Spleen (tissue), 11 donors: ENCODE results near the gene BOD1L1. TPM values are rescaled to one million over a fixed set of nuclear protein-coding genes. Genes with fewer than 3 reads are reported as not detected.

ENCODE experiments used
- DNase-seq: peaks from one replicate; pipeline ENCODE4 v3.0.0-alpha.2; 2020
- H3K27ac ChIP-seq, 8 donors: fragments of 200-600 bp; sonication (generic) in 7 of 8; 1 replicate in 4 of 8; 2 replicates in 4 of 8; pipeline versions ENCODE4 v1.5.0 to v1.8.0; 2016 to 2021; ENCODE audit warnings: inconsistent platforms in 4 of 8, mild to moderate bottlenecking in 4 of 8, moderate library complexity in 1 of 8
- H3K27me3 ChIP-seq, 7 donors: fragments of 200-600 bp; sonication (generic) in 6 of 7; replicated peaks in 1 of 7; 1 replicate in 4 of 7; 2 replicates in 3 of 7; pipeline versions ENCODE4 v1.5.0 to v1.8.0; 2016 to 2021; ENCODE audit warnings: inconsistent platforms in 3 of 7, mild to moderate bottlenecking in 1 of 7
- H3K36me3 ChIP-seq, 6 donors: fragments of 200-600 bp; sonication (generic) in 5 of 6; 1 replicate in 4 of 6; 2 replicates in 2 of 6; pipeline versions ENCODE4 v1.5.0 to v1.8.0; 2016 to 2021; ENCODE audit warnings: inconsistent platforms in 2 of 6
- H3K4me1 ChIP-seq, 6 donors: fragments of 200-600 bp; sonication (generic) in 5 of 6; 1 replicate in 3 of 6; 2 replicates in 3 of 6; pipeline versions ENCODE4 v1.5.0 to v1.8.0; 2016 to 2021; ENCODE audit warnings: inconsistent platforms in 3 of 6
- H3K4me3 ChIP-seq, 8 donors: fragments of 200-600 bp; sonication (generic) in 7 of 8; 1 replicate in 4 of 8; 2 replicates in 4 of 8; pipeline versions ENCODE4 v1.5.0 to v1.8.0; 2016 to 2021; ENCODE audit warnings: inconsistent platforms in 4 of 8, mild to moderate bottlenecking in 4 of 8, moderate library complexity in 2 of 8
- H3K9me3 ChIP-seq, 8 donors: fragments of 200-600 bp; sonication (generic) in 7 of 8; 1 replicate in 4 of 8; 2 replicates in 4 of 8; pipeline versions ENCODE4 v1.5.0 to v1.8.0; 2016 to 2021; ENCODE audit warnings: inconsistent platforms in 4 of 8
- POLR2A ChIP-seq, 3 donors: fragments of 450-650 bp; IDR thresholded peaks; one replicate each; pipeline ENCODE4 v1.5.1; 2017; ENCODE audit warnings: antibody characterized with exemption in 3 of 3, mild to moderate bottlenecking in 1 of 3
- POLR2AphosphoS5 ChIP-seq, 3 donors: sonication (generic); formaldehyde crosslinking; IDR thresholded peaks; one replicate each; pipeline ENCODE4 v1.5.1; 2017; ENCODE audit warnings: antibody characterized with exemption in 3 of 3
- WGBS, 5 donors: extraction: QIAGEN DNeasy Blood & Tissue Kit in 3 of 5; methylation state at CpG; one replicate each; pipeline versions ENCODE4 v1.1.5 to v1.1.7; 2013 to 2018; 5-methylcytosine and 5-hydroxymethylcytosine counted together
- intact Hi-C: fragments of 100-400 bp; cut with DNase I; formaldehyde crosslinking; loops from one replicate; pipeline ENCODE4 v1.15.0; 2023; ENCODE audit warnings: low total_unique reads
- polyA plus RNA-seq, 3 donors: library from polyadenylated mRNA; stranded (reverse); fragments of 200-250 nt; gene quantifications; one replicate each; pipeline ENCODE4 v1.2.1, GENCODE V29; 2013
- total RNA-seq, 7 donors: library from RNA; depleted of rRNA in 3 of 7; stranded (reverse); fragments of >200 nt in 3 of 7; fragmentation: NEBNext Ultra II Directional in 4 of 7; extraction: Animal tissue kit (Norgen Biotek cat#: 25700) in 4 of 7; gene quantifications; one replicate each; pipeline versions ENCODE4 v1.1.0 to v1.2.1, GENCODE V29; 2016 to 2021
- TF ChIP-seq, protein P1 (sequence below), 11 experiments: fragments of 200-600 bp in 7 of 11; fragments of 450-650 bp in 4 of 11; sonication (generic) in 4 of 11; IDR thresholded peaks in 8 of 11; conservative IDR thresholded peaks in 3 of 11; 1 replicate in 7 of 11; 2 replicates in 4 of 11; pipeline versions ENCODE4 v1.4.0 to v1.8.0; 2016 to 2021; ENCODE audit warnings: antibody characterized with exemption in 11 of 11, inconsistent platforms in 4 of 11, mild to moderate bottlenecking in 1 of 11
- donor health status: healthy with polysubstance abuse.
- donor health status: DM: no; HTN: no; CAD: no; lungs with moderate emphysema.
- donor health status: DM: no; HTN: no; CAD: no.
- donor health status: Bipolar disorder and iron deficiency.
- donor health status: healthy.
- donor health status: DM: no; HTN: no; CAD: no.
- donor health status: DM: yes; HTN: yes; CAD: no.

Gene BOD1L1
- total and polyA plus RNA-seq, 10 donors: 16.2 to 83.3 (median 69.4) TPM

DNA sequence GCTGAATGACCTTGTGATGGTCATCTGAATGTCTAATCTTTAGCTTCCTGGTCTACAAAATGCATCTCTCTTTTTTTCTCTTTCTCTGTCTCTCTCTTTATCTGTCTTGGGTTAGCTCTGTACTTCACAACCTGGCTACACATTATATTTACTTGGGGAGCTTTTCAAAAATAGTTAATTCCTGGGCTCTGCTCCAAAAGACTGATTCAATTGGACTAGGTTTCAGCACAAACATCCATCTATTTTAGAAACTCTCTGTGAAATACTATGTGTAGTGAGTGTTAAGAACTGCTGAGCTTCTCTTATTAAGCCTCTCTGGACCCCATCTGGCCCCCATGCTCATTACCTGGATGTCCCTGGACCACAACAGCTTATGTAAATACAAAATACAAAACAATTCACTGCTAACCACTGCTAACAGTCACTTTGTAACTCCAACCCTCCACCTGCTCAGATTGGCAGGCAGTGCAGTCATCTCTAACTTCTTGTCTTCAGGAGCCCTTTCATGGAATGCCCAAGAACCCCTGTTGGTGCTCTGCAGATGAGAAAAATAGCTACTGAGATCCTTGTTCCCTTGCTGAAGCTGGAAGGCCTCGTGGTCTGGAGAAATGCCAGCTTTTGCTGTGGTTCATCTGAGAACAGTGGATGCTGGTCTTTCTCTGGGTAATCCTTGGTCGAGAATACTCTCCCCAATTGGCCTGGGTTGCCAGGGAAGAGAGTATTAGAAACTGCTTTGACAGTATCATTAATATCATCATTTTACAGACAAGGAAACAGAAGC lies 14.8 kb upstream of the BOD1L1 start:
- H3K4me3 ChIP-seq: no peak overlapping the region
- no peak for DNase-seq
- H3K4me1 ChIP-seq: peaks cover 0 to 4% (median 0%) of the 10 kb centered on the region in 6 donors
- peaks cover 0 to 26% (median 0%) of the 10 kb centered on the region in 7 donors for H3K27me3 ChIP-seq
- no peak overlapping the region for H3K27ac ChIP-seq
- intact Hi-C loops: no loop called here
- TF ChIP-seq, protein P1, sequence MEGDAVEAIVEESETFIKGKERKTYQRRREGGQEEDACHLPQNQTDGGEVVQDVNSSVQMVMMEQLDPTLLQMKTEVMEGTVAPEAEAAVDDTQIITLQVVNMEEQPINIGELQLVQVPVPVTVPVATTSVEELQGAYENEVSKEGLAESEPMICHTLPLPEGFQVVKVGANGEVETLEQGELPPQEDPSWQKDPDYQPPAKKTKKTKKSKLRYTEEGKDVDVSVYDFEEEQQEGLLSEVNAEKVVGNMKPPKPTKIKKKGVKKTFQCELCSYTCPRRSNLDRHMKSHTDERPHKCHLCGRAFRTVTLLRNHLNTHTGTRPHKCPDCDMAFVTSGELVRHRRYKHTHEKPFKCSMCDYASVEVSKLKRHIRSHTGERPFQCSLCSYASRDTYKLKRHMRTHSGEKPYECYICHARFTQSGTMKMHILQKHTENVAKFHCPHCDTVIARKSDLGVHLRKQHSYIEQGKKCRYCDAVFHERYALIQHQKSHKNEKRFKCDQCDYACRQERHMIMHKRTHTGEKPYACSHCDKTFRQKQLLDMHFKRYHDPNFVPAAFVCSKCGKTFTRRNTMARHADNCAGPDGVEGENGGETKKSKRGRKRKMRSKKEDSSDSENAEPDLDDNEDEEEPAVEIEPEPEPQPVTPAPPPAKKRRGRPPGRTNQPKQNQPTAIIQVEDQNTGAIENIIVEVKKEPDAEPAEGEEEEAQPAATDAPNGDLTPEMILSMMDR (IDR thresholded peaks at IDR 0.05 in 8 of 11, conservative IDR thresholded peaks at IDR 0.05 in 3 of 11): no peak
- TF ChIP-seq POLR2AphosphoS5 (IDR thresholded peaks at IDR 0.05) (no peak), POLR2A (IDR thresholded peaks at IDR 0.05) (no peak)
- H3K9me3 ChIP-seq: no peaks in the 10 kb centered on the region
- WGBS, 5 donors: 9 to 34% (median 15%) methylated on average over 2 of the region's 2 CpGs
- H3K36me3 ChIP-seq: no peaks in the 10 kb centered on the region

DNA sequence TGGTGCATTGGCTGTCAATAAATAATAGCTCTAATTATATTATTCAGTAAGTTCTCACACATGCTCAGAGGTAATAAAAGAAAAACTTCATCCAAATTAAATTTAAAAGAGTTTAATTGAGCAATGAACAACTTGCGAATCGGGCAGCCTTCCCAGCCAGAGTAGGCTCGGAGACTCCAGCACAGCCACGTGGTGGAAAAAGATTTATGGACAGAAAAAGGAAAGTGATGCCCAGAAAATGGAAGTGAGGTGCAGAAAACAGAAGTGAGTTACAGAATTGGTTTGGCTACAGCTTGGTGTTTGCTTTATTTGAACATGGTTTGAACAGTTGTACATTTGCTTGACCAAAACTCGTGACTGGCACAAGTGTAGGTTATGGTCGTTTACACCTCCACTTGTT lies 13.6 kb upstream of the BOD1L1 start:
- Histone ChIP-seq H3K27me3 (peaks cover 0 to 26% (median 0%) of the 10 kb centered on the region in 7 donors), H3K36me3 (no peaks in the 10 kb centered on the region), H3K4me1 (no peaks in the 10 kb centered on the region), H3K27ac (no peak overlapping the region), H3K9me3 (no peaks in the 10 kb centered on the region), H3K4me3 (no peak overlapping the region)
- 32 to 49% (median 41%) methylated on average over 6 of the region's 6 CpGs for WGBS, 5 donors
- no peak for TF ChIP-seq POLR2AphosphoS5 (IDR thresholded peaks at IDR 0.05)
- TF ChIP-seq, protein P1 (IDR thresholded peaks at IDR 0.05 in 8 of 11, conservative IDR thresholded peaks at IDR 0.05 in 3 of 11): no peak
- no peak for TF ChIP-seq POLR2A (IDR thresholded peaks at IDR 0.05)
- DNase-seq: no peak
- intact Hi-C loops: no loop called here

DNA sequence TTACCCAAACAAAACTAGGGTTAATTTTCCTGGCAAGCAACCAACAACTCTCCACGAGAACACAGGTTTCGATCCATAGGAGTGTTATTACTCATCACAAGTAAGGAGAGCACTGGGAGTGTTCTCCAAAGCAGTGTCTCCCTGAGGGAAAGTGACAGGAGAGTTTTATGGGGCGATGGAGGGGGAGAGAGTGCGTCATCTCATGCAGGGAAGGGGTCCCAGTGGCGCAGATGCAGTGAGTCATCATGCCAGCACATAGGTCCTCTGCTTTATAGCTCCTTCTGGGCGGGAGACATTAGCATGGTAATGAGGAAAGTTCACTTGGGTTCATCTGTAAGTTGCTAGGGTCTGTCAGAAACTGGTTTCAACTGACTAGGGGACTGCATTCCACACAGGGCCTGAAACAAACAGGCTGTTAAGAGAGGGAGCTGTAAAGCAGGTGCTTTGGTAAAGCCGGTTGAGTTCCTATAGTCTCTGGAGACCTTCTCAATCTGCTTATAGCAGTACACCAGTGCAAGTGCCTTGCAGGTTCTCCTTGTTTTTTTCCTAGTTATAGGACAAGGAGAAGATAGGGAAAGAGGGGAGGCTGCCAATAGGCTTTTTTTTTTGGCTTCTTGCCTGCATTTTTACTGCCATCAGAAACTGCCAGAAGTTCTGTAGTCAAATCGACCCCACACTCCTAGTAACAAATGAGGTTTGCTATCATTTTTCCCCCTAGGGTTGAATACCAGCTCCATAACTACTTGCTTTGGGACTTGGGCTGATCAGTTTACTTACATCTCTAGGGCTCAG lies 12.8 kb upstream of the BOD1L1 start:
- Histone ChIP-seq H3K4me1 (no peaks in the 10 kb centered on the region), H3K36me3 (no peaks in the 10 kb centered on the region), H3K4me3 (no peak overlapping the region), H3K9me3 (no peaks in the 10 kb centered on the region), H3K27me3 (peaks cover 0 to 21% (median 0%) of the 10 kb centered on the region in 7 donors), H3K27ac (no peak overlapping the region)
- WGBS, 5 donors: 59 to 74% (median 67%) methylated on average over 8 of the region's 8 CpGs
- intact Hi-C loops: no loop called here
- TF ChIP-seq POLR2AphosphoS5 (IDR thresholded peaks at IDR 0.05) (no peak), POLR2A (IDR thresholded peaks at IDR 0.05) (no peak)
- TF ChIP-seq, protein P1 (IDR thresholded peaks at IDR 0.05 in 8 of 11, conservative IDR thresholded peaks at IDR 0.05 in 3 of 11): no peak
- no peak for DNase-seq

DNA sequence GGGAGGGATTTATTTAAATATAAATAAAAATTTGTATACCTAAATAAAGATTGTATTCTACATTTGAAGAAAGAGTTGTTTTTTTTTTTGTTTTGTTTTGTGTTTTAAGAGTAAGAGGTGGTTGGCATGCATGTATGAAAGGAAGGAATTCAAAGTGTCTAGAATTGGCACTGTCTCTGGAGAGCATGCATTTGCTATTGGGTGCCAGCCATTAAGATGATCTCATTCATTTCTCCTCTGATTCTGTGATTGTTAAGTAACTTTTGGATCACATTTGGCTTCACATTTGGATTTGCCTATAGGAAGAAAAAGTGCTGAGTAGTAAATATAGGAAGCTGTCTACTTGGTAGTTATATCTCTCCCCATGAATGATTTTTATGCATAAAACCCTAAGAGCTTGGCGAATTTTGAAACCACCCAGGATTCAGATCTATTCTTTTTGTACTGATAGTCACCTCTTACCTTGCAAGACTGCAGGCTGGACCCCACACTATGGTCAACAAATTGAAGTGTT lies 7.8 kb upstream of the BOD1L1 start:
- WGBS, 5 donors: 81 to 97% (median 88%) methylated on average over 1 of the region's 1 CpG
- H3K4me1 ChIP-seq: no peaks in the 10 kb centered on the region
- no peak overlapping the region for H3K4me3 ChIP-seq
- TF ChIP-seq POLR2A (IDR thresholded peaks at IDR 0.05) (no peak), POLR2AphosphoS5 (IDR thresholded peaks at IDR 0.05) (no peak)
- TF ChIP-seq, protein P1 (IDR thresholded peaks at IDR 0.05 in 8 of 11, conservative IDR thresholded peaks at IDR 0.05 in 3 of 11): no peak
- H3K36me3 ChIP-seq: no peaks in the 10 kb centered on the region
- H3K9me3 ChIP-seq: no peaks in the 10 kb centered on the region
- H3K27me3 ChIP-seq: peaks cover 0 to 10% (median 0%) of the 10 kb centered on the region in 7 donors
- DNase-seq: no peak
- intact Hi-C loops: no loop called here
- H3K27ac ChIP-seq: no peak overlapping the region
